ENCODE measurements around the gene GRK3.

DNA sequence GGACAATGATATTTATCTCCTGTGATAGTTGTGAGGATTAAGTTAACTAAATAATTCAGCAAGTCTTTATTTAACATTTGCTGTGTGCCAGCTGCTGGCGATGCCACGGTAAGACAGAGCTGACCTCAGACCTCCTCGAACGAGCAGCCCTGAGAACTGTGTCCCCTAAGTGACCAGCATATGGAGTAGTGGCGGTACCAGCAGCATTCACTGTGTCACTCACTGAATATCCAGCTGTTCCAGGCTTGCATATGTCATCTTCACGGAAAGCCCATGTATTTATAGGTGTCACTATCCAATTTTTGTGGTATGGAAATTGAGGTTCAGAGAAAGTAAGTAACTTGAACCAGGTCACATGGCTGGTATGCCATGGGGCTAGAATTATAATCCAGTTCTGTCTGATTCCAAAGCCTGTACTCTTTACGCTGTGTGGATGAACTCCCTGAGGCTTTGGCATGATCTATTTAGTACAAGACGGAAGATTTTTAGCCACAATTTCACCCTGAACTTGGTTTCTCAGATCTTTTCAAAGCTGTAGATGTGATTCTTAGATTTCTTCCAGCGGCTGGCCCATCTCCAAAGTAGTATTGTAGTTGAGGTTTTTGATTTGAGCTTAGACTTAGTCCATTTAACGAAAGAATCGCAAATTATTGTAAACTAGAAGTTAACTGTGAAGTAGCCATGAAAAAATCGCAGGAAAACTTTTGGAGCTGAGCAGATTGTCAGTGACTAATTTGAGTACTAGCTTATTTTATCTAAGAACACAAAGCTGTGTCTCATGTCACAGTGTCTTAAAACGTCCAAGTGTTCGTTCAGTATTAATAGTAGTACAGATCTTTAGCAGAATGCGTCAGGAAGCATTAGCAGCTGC, 128.2 kb downstream of the GRK3 start:
- TF ChIP-seq, protein P1, sequence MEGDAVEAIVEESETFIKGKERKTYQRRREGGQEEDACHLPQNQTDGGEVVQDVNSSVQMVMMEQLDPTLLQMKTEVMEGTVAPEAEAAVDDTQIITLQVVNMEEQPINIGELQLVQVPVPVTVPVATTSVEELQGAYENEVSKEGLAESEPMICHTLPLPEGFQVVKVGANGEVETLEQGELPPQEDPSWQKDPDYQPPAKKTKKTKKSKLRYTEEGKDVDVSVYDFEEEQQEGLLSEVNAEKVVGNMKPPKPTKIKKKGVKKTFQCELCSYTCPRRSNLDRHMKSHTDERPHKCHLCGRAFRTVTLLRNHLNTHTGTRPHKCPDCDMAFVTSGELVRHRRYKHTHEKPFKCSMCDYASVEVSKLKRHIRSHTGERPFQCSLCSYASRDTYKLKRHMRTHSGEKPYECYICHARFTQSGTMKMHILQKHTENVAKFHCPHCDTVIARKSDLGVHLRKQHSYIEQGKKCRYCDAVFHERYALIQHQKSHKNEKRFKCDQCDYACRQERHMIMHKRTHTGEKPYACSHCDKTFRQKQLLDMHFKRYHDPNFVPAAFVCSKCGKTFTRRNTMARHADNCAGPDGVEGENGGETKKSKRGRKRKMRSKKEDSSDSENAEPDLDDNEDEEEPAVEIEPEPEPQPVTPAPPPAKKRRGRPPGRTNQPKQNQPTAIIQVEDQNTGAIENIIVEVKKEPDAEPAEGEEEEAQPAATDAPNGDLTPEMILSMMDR (IDR thresholded peaks at IDR 0.05): no peak
- no peak for TF ChIP-seq POLR2A (IDR thresholded peaks at IDR 0.05)

Measured in Peyer's patch (tissue), 4 donors.